ENCODE data around the gene KCNB1.

KCNB1 gene

GRCh38 chr20:49523767-49524360 is 41.4 kb upstream of the KCNB1 start:
- H3K9ac ChIP-seq (ENCODE audit: low read length): no peak overlapping the region
- H3K27ac ChIP-seq (ENCODE audit: low read length): no peak overlapping the region
- H4K20me1 ChIP-seq (ENCODE audit: insufficient read depth, low read length): no peaks in the 10 kb centered on the region
- 0 out of 2 replicates have a peak, but pooled peaks cover 5% of the 10 kb centered on the region for H3K9me3 ChIP-seq (ENCODE audit: insufficient read depth, low read length)
- no peaks in the 10 kb centered on the region for H3K36me3 ChIP-seq (replicated peaks; ENCODE audit: low read depth, low read length)
- H3K4me3 ChIP-seq (ENCODE audit: low read length): no peak overlapping the region
- peaks cover 7% of the 10 kb centered on the region for H3K4me1 ChIP-seq (ENCODE audit: low read length)
- no peak overlapping the region for H3K4me2 ChIP-seq (ENCODE audit: low read length)
- no peak overlapping the region for H2AFZ ChIP-seq (ENCODE audit: low read depth, low read length)
- H3K27me3 ChIP-seq (ENCODE audit: low read depth, low read length): peaks cover 18% of the 10 kb centered on the region
- no peak for TF ChIP-seq CTCF (IDR thresholded peaks at IDR 0.05; ENCODE audit: low read depth, low read length)
- TF ChIP-seq EZH2phosphoT487 (IDR thresholded peaks at IDR 0.05; ENCODE audit: low read depth): no peak
- H3K79me2 ChIP-seq (ENCODE audit: low read length): no peaks in the 10 kb centered on the region

- Histone ChIP-seq H2AFZ (ENCODE audit: low read depth, low read length) (no peak overlapping the region), H3K27me3 (ENCODE audit: low read depth, low read length) (peaks cover 30% of the 10 kb centered on the region), H3K4me2 (ENCODE audit: low read length) (no peak overlapping the region), H3K9me3 (ENCODE audit: insufficient read depth, low read length) (0 out of 2 replicates have a peak, but pooled peaks cover 5% of the 10 kb centered on the region), H3K4me3 (ENCODE audit: low read length) (no peak overlapping the region), H3K79me2 (ENCODE audit: low read length) (no peaks in the 10 kb centered on the region), H3K9ac (ENCODE audit: low read length) (no peak overlapping the region), H3K4me1 (ENCODE audit: low read length) (peaks cover under 1% of the 10 kb centered on the region; the same call in 1 of the 2 replicates), H3K27ac (ENCODE audit: low read length) (no peak overlapping the region), H3K36me3 (replicated peaks; ENCODE audit: low read depth, low read length) (no peaks in the 10 kb centered on the region), H4K20me1 (ENCODE audit: insufficient read depth, low read length) (no peaks in the 10 kb centered on the region)
- TF ChIP-seq CTCF (IDR thresholded peaks at IDR 0.05; ENCODE audit: low read depth, low read length) (no peak), EZH2phosphoT487 (IDR thresholded peaks at IDR 0.05; ENCODE audit: low read depth) (no peak)
Observed at GRCh38 chr20:49521356-49521755, 38.9 kb upstream of the KCNB1 start.

- no peak overlapping the region for H3K27ac ChIP-seq (ENCODE audit: low read length)
- H4K20me1 ChIP-seq (ENCODE audit: insufficient read depth, low read length): no peaks in the 10 kb centered on the region
- no peak overlapping the region for H3K4me3 ChIP-seq (ENCODE audit: low read length)
- TF ChIP-seq CTCF (IDR thresholded peaks at IDR 0.05; ENCODE audit: low read depth, low read length) (no peak), EZH2phosphoT487 (IDR thresholded peaks at IDR 0.05; ENCODE audit: low read depth) (no peak)
- no peaks in the 10 kb centered on the region for H3K4me1 ChIP-seq (ENCODE audit: low read length)
- no peaks in the 10 kb centered on the region for H3K79me2 ChIP-seq (ENCODE audit: low read length)
- H3K27me3 ChIP-seq (ENCODE audit: low read depth, low read length): peaks cover 45% of the 10 kb centered on the region
- no peaks in the 10 kb centered on the region for H3K36me3 ChIP-seq (replicated peaks; ENCODE audit: low read depth, low read length)
- H3K4me2 ChIP-seq (ENCODE audit: low read length): no peak overlapping the region
- H3K9me3 ChIP-seq (ENCODE audit: insufficient read depth, low read length): 0 out of 2 replicates have a peak, but pooled peaks cover 3% of the 10 kb centered on the region
- H3K9ac ChIP-seq (ENCODE audit: low read length): no peak overlapping the region
- H2AFZ ChIP-seq (ENCODE audit: low read depth, low read length): no peak overlapping the region
Observed at GRCh38 chr20:49519777-49520359, 37.4 kb upstream of the KCNB1 start.

GRCh38 chr20:49519212-49519712 is 36.8 kb upstream of the KCNB1 start:
- Histone ChIP-seq H3K36me3 (replicated peaks; ENCODE audit: low read depth, low read length) (no peaks in the 10 kb centered on the region), H3K4me1 (ENCODE audit: low read length) (no peaks in the 10 kb centered on the region), H3K27ac (ENCODE audit: low read length) (no peak overlapping the region), H4K20me1 (ENCODE audit: insufficient read depth, low read length) (no peaks in the 10 kb centered on the region), H3K9me3 (ENCODE audit: insufficient read depth, low read length) (no peaks in the 10 kb centered on the region), H3K27me3 (ENCODE audit: low read depth, low read length) (peaks cover 51% of the 10 kb centered on the region), H2AFZ (ENCODE audit: low read depth, low read length) (no peak overlapping the region), H3K4me2 (ENCODE audit: low read length) (no peak overlapping the region), H3K4me3 (ENCODE audit: low read length) (no peak overlapping the region), H3K9ac (ENCODE audit: low read length) (no peak overlapping the region), H3K79me2 (ENCODE audit: low read length) (no peaks in the 10 kb centered on the region)
- TF ChIP-seq CTCF (IDR thresholded peaks at IDR 0.05; ENCODE audit: low read depth, low read length) (no peak), EZH2phosphoT487 (IDR thresholded peaks at IDR 0.05; ENCODE audit: low read depth) (no peak)

Data from OCI-LY3 (cell line).